Neuronal stem cell (in vitro differentiated cells): ENCODE results near the gene NHERF1.

Source experiments
- DNase-seq: peaks from one replicate; pipeline ENCODE4 v3.0.0-alpha.2; 2013; ENCODE audit warnings: low spot score
- H2AFZ ChIP-seq: one replicate; pipeline ENCODE4 v1.6.1; 2013; ENCODE audit warnings: mild to moderate bottlenecking, low read length, inconsistent platforms
- H2AK5ac ChIP-seq: 2 replicates; pipeline ENCODE4 v1.6.1; 2013; ENCODE audit warnings: low read depth, mild to moderate bottlenecking, inconsistent platforms, low read length, moderate library complexity, mixed read lengths
- H2BK120ac ChIP-seq: 2 replicates; pipeline ENCODE4 v1.6.1; 2013; ENCODE audit warnings: low read depth, mild to moderate bottlenecking, inconsistent platforms, low read length, moderate library complexity, mixed read lengths
- H2BK12ac ChIP-seq: one replicate; pipeline ENCODE4 v1.6.1; 2013; ENCODE audit warnings: low read length, inconsistent platforms
- H2BK15ac ChIP-seq: 2 replicates; pipeline ENCODE4 v1.6.1; 2013; ENCODE audit warnings: mild to moderate bottlenecking, low read length, inconsistent platforms, mixed read lengths
- H2BK5ac ChIP-seq: one replicate; pipeline ENCODE4 v1.6.1; 2013; ENCODE audit warnings: inconsistent platforms, mild to moderate bottlenecking, low read length, moderate library complexity
- H3K14ac ChIP-seq: one replicate; pipeline ENCODE4 v1.6.1; 2013; ENCODE audit warnings: low read length, inconsistent platforms
- H3K18ac ChIP-seq: 2 replicates; pipeline ENCODE4 v1.6.1; 2013; ENCODE audit warnings: low read length, inconsistent platforms
- H3K23ac ChIP-seq: 2 replicates; pipeline ENCODE4 v1.6.1; 2013; ENCODE audit warnings: low read depth, mild to moderate bottlenecking, mixed read lengths, low read length, inconsistent platforms; ENCODE audit not compliant: poor library complexity
- H3K27ac ChIP-seq: replicated peaks from 3 replicates; pipeline ENCODE4 v1.5.1; 2013; ENCODE audit warnings: low read length, inconsistent platforms
- H3K27me3 ChIP-seq, 3 experiments: 2 replicates each; pipeline ENCODE4 v1.6.1; 2013; ENCODE audit warnings: low read length in 3 of 3, mild to moderate bottlenecking in 2 of 3, inconsistent platforms in 1 of 3, low read depth in 1 of 3, mixed read lengths in 1 of 3, moderate library complexity in 1 of 3; ENCODE audit not compliant: control insufficient read depth in 3 of 3, insufficient read depth in 3 of 3
- H3K36me3 ChIP-seq, 2 donors: replicated peaks in 1 of 2; 2 replicates each; pipeline ENCODE4 v1.6.1; 2013; ENCODE audit warnings: low read length in 2 of 2; ENCODE audit not compliant: control insufficient read depth in 2 of 2, insufficient read depth in 2 of 2
- H3K4ac ChIP-seq: 2 replicates; pipeline ENCODE4 v1.6.1; 2013; ENCODE audit warnings: inconsistent platforms, mild to moderate bottlenecking, low read length, moderate library complexity
- H3K4me1 ChIP-seq, 2 donors: 1 replicate in 1 of 2; 2 replicates in 1 of 2; pipeline ENCODE4 v1.6.1; 2013; ENCODE audit warnings: low read length in 2 of 2, low read depth in 1 of 2; ENCODE audit not compliant: control insufficient read depth in 2 of 2, insufficient read depth in 1 of 2
- H3K4me2 ChIP-seq: one replicate; pipeline ENCODE4 v1.6.1; 2013; ENCODE audit warnings: mild to moderate bottlenecking, low read length, inconsistent platforms; ENCODE audit not compliant: insufficient read depth, poor library complexity, severe bottlenecking
- H3K4me3 ChIP-seq, 2 donors: 2 replicates each; pipeline ENCODE4 v1.5.1; 2013; ENCODE audit warnings: low read length in 2 of 2, mild to moderate bottlenecking in 2 of 2, inconsistent platforms in 1 of 2, moderate library complexity in 1 of 2
- H3K79me1 ChIP-seq: one replicate; pipeline ENCODE4 v1.6.1; 2013; ENCODE audit warnings: low read depth, mild to moderate bottlenecking, inconsistent platforms, low read length, moderate library complexity
- H3K9ac ChIP-seq: one replicate; pipeline ENCODE4 v1.6.1; 2013; ENCODE audit warnings: mild to moderate bottlenecking, low read depth, low read length, inconsistent platforms; ENCODE audit not compliant: poor library complexity
- H3K9me3 ChIP-seq, 2 donors: replicated peaks in 1 of 2; 2 replicates each; pipeline versions ENCODE3 to v1.6.1; 2013; ENCODE audit warnings: low read length in 2 of 2, mild to moderate bottlenecking in 2 of 2, inconsistent platforms in 1 of 2, low read depth in 1 of 2, mixed read lengths in 1 of 2, moderate library complexity in 1 of 2; ENCODE audit not compliant: control insufficient read depth in 2 of 2, insufficient read depth in 1 of 2
- H4K8ac ChIP-seq: one replicate; pipeline ENCODE4 v1.6.1; 2013; ENCODE audit warnings: low read depth, mild to moderate bottlenecking, inconsistent platforms, low read length, moderate library complexity
- H4K91ac ChIP-seq: one replicate; pipeline ENCODE4 v1.6.1; 2013; ENCODE audit warnings: low read length, low read depth, mild to moderate bottlenecking, inconsistent platforms; ENCODE audit not compliant: poor library complexity
- WGBS, 2 donors: extraction: QIAGEN DNeasy Blood & Tissue Kit; methylation state at CpG; one replicate each; pipeline ENCODE4 v1.1.7; 2013; ENCODE audit warnings: missing lambda C conversion rate in 2 of 2, mixed read lengths in 1 of 2; ENCODE audit not compliant: insufficient read length in 2 of 2, insufficient replicate concordance in 1 of 2; ENCODE audit errors: extremely low coverage in 2 of 2; 5-methylcytosine and 5-hydroxymethylcytosine counted together

NHERF1 gene

DNA sequence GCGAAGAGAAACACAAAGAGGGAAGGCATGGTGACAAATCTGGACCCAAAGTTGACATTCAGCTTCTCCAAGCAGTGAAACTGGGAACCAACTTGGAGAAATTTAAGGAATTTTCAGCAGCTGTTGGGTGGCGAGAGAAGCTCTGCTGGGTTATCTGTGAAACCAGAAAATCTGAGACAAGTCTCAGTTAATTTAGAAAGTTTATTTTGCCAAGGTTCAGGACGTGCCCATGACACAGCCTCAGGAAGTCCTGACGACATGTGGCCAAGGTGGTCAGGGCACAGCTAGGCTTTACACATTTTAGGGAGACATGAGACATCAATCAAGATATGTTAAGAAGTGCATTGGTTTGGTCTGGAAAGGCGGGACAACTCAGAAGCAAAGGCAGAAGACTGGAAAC is 24.5 kb upstream of the NHERF1 start:
- Histone ChIP-seq H3K4me3 (no peak overlapping the region), H3K79me1 (peaks cover 4% of the 10 kb centered on the region), H3K27me3 (peaks cover 0 to 2% (median 0%) of the 10 kb centered on the region in 3 experiments), H2BK15ac (no peak overlapping the region), H2AK5ac (no peak overlapping the region), H3K4ac (no peak overlapping the region), H3K36me3 (no peaks in the 10 kb centered on the region), H2BK120ac (no peak overlapping the region), H2BK5ac (no peak overlapping the region), H3K27ac (no peak overlapping the region), H3K4me2 (no peak overlapping the region), H2BK12ac (no peak overlapping the region), H4K91ac (no peak overlapping the region), H3K18ac (no peak overlapping the region), H3K9me3 (peaks cover 0 to 8% of the 10 kb centered on the region in 2 donors), H4K8ac (no peak overlapping the region), H3K9ac (no peak overlapping the region), H3K4me1 (no peaks in the 10 kb centered on the region), H3K23ac (no peak overlapping the region), H2AFZ (no peak overlapping the region), H3K14ac (no peak overlapping the region)
- DNase-seq, result no peak
- no CpG with 5 or more reads among the region's 5 CpGs for WGBS, 2 donors

- no peaks in the 10 kb centered on the region for H3K27me3 ChIP-seq
- DNase-seq, result no peak
- no peak overlapping the region for H3K4ac ChIP-seq
- no peaks in the 10 kb centered on the region for H3K4me1 ChIP-seq
- H3K4me3 ChIP-seq, result no peak overlapping the region
- H3K18ac ChIP-seq, result no peak overlapping the region
- no peak overlapping the region for H4K91ac ChIP-seq
- no CpG with 5 or more reads among the region's 3 CpGs for WGBS, 2 donors
- H2BK120ac ChIP-seq, result no peak overlapping the region
- H3K14ac ChIP-seq, result no peak overlapping the region
- no peak overlapping the region for H3K4me2 ChIP-seq
- H2BK15ac ChIP-seq, result no peak overlapping the region
- no peak overlapping the region for H2BK5ac ChIP-seq
- no peak overlapping the region for H2AK5ac ChIP-seq
- peaks cover 4% of the 10 kb centered on the region for H3K79me1 ChIP-seq
- no peak overlapping the region for H3K9ac ChIP-seq
- H2AFZ ChIP-seq, result no peak overlapping the region
- peaks cover 0 to 8% of the 10 kb centered on the region in 2 donors for H3K9me3 ChIP-seq
- no peaks in the 10 kb centered on the region for H3K36me3 ChIP-seq
- no peak overlapping the region for H3K23ac ChIP-seq
- no peak overlapping the region for H2BK12ac ChIP-seq
- no peak overlapping the region for H3K27ac ChIP-seq
- no peak overlapping the region for H4K8ac ChIP-seq
These were observed 23.3 kb upstream of the NHERF1 start for GRCh38 chr17:74725111-74725510.

DNA sequence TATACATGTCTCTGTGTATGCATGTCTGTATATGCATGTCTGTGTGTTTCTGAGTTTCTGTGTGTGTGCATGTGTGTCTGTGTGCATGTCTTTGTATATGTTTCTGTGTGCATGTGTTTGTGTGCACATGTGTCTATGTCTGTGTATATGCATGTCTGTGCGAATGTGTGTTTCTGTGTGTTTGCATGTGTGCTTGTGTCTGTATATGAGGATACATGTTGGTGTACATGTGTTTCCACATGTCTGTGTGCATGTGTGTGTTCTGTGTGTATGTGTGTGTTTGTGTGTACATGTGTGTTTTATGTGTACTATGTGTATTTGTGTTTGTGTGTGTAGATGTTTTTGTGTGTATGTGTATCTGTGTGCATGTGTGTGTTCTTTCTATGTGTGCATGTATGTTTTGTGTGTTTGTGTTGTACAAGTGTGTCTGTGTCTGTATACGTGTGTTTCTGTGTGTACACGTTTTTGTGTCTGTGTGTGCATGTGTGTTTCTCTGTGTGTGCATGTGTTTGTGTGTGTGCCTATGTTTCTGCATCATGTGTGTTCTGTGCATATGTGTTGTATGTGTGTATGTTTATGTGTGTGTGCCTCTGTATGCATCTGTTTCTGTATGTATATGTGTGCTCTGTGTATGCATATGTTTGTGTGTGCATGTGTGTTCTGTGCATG is 20.3 kb upstream of the NHERF1 start:
- H3K9me3 ChIP-seq, result peaks cover 0 to 8% of the 10 kb centered on the region in 2 donors
- no peak overlapping the region for H3K27ac ChIP-seq
- peak overlapping the region; percentile 71 for H3K9ac ChIP-seq
- no peaks in the 10 kb centered on the region for H3K36me3 ChIP-seq
- no peaks in the 10 kb centered on the region for H3K27me3 ChIP-seq
- peak overlapping the region; percentile 1 for H3K4ac ChIP-seq
- peak overlapping the region in 1 of 2 donors; percentile 5 for H3K4me3 ChIP-seq
- H3K18ac ChIP-seq, result no peak overlapping the region
- no CpG with 5 or more reads among the region's 3 CpGs for WGBS, 2 donors
- H3K4me1 ChIP-seq, result no peaks in the 10 kb centered on the region
- peaks cover 6% of the 10 kb centered on the region for H3K79me1 ChIP-seq
- no peak for DNase-seq
- H4K8ac ChIP-seq, result no peak overlapping the region
- H4K91ac ChIP-seq, result no peak overlapping the region
- no peak overlapping the region for H2AFZ ChIP-seq
- H2AK5ac ChIP-seq, result no peak overlapping the region
- H3K4me2 ChIP-seq, result no peak overlapping the region
- no peak overlapping the region for H2BK120ac ChIP-seq
- no peak overlapping the region for H2BK5ac ChIP-seq
- no peak overlapping the region for H3K14ac ChIP-seq
- no peak overlapping the region for H3K23ac ChIP-seq
- no peak overlapping the region for H2BK15ac ChIP-seq
- no peak overlapping the region for H2BK12ac ChIP-seq

DNA sequence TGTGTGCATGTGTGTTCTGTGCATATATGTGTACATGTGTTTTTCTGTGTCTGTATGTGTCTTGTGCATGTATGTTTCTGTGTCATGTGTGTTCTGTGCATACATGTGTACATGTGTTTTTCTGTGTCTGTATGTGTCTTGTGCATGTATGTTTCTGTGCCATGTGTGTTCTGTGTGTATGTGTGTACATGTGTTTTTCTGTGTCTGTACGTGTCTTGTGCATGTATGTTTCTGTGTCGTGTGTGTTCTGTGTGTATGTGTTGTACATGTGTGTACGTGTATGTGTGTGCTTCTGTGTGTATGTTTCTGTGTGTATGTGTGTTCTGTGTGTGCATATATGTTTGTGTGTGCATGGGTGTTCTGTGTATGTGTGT is 19.7 kb upstream of the NHERF1 start:
- H3K18ac ChIP-seq, result no peak overlapping the region
- no peak overlapping the region for H2AK5ac ChIP-seq
- no peak overlapping the region for H2BK12ac ChIP-seq
- H4K91ac ChIP-seq, result no peak overlapping the region
- H3K36me3 ChIP-seq, result no peaks in the 10 kb centered on the region
- H3K27me3 ChIP-seq, result peaks cover 0 to 5% (median 3%) of the 10 kb centered on the region in 3 experiments
- H3K27ac ChIP-seq, result no peak overlapping the region
- no peak overlapping the region for H3K4me2 ChIP-seq
- H3K23ac ChIP-seq, result no peak overlapping the region
- peak overlapping the region; percentile 43 for H4K8ac ChIP-seq
- no peak overlapping the region for H2BK5ac ChIP-seq
- no peak overlapping the region for H2BK120ac ChIP-seq
- DNase-seq, result no peak
- WGBS, 2 donors, result no CpG with 5 or more reads among the region's 3 CpGs
- peaks cover 6% of the 10 kb centered on the region for H3K79me1 ChIP-seq
- no peak overlapping the region for H3K4me3 ChIP-seq
- no peak overlapping the region for H3K14ac ChIP-seq
- H3K9me3 ChIP-seq, result peaks cover 0 to 8% of the 10 kb centered on the region in 2 donors
- H3K4ac ChIP-seq, result peak overlapping the region; percentile 1
- H2AFZ ChIP-seq, result no peak overlapping the region
- H3K9ac ChIP-seq, result peak overlapping the region; percentile 71
- no peaks in the 10 kb centered on the region for H3K4me1 ChIP-seq
- no peak overlapping the region for H2BK15ac ChIP-seq
